Vagina (tissue), 2 donors: Measurements from ENCODE around the gene ST6GALNAC6.

Experiments
- POLR2A ChIP-seq, 2 donors: fragments of 450-650 bp; IDR thresholded peaks; one replicate each; pipeline ENCODE4 v1.6.1; 2017; ENCODE audit warnings: antibody characterized with exemption in 2 of 2, mild to moderate bottlenecking in 2 of 2, moderate library complexity in 2 of 2
- TF ChIP-seq, protein P1 (sequence below), 3 experiments: fragments of 450-650 bp in 2 of 3; fragments of 200-600 bp in 1 of 3; sonication (generic) in 1 of 3; IDR thresholded peaks; one replicate each; pipeline ENCODE4 v1.5.1; 2017 to 2019; ENCODE audit warnings: antibody characterized with exemption in 3 of 3, mild to moderate bottlenecking in 2 of 3, moderate library complexity in 2 of 3

DNA sequence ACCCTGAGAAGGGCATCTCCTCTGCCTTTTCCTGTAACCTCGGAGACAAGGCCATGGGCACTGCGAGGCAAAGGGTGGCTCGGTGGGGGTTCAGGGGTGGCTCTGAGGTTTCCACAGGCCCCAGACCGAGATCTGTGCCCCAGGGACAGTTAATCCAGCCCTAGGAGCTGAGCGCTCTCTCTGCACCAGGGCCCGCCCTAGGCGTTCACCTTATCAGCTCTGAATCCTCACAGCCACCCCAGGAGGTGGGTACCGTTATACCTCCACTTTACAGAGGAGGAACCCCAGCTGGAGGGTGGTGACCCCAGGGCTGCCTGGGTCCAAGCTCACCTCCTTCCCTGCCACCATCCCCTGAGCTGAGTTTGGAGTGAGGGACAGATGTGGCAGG, 42.7 kb downstream of the ST6GALNAC6 start:
- TF ChIP-seq, protein P1, sequence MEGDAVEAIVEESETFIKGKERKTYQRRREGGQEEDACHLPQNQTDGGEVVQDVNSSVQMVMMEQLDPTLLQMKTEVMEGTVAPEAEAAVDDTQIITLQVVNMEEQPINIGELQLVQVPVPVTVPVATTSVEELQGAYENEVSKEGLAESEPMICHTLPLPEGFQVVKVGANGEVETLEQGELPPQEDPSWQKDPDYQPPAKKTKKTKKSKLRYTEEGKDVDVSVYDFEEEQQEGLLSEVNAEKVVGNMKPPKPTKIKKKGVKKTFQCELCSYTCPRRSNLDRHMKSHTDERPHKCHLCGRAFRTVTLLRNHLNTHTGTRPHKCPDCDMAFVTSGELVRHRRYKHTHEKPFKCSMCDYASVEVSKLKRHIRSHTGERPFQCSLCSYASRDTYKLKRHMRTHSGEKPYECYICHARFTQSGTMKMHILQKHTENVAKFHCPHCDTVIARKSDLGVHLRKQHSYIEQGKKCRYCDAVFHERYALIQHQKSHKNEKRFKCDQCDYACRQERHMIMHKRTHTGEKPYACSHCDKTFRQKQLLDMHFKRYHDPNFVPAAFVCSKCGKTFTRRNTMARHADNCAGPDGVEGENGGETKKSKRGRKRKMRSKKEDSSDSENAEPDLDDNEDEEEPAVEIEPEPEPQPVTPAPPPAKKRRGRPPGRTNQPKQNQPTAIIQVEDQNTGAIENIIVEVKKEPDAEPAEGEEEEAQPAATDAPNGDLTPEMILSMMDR (IDR thresholded peaks at IDR 0.05): no peak
- TF ChIP-seq POLR2A (IDR thresholded peaks at IDR 0.05): no peak
